GM21515 (cell line): ENCODE measurements around the gene ZSWIM6.

Source experiments
- ATAC-seq: cut with Tn5 transposase; IDR thresholded peaks from one replicate; pipeline ENCODE4 v1.9.1; 2021; ENCODE audit not compliant: unreplicated experiment

ZSWIM6 gene

GRCh38 chr5:61438298-61438970, 106.4 kb downstream of the ZSWIM6 start:
- ATAC-seq: no peak

- no peak for ATAC-seq
Observed at GRCh38 chr5:61440086-61440485, 108.0 kb downstream of the ZSWIM6 start.

- ATAC-seq: no peak
Observed at GRCh38 chr5:61440596-61440995, 108.5 kb downstream of the ZSWIM6 start.

GRCh38 chr5:61441742-61442141, 109.7 kb downstream of the ZSWIM6 start:
- ATAC-seq: no peak

DNA sequence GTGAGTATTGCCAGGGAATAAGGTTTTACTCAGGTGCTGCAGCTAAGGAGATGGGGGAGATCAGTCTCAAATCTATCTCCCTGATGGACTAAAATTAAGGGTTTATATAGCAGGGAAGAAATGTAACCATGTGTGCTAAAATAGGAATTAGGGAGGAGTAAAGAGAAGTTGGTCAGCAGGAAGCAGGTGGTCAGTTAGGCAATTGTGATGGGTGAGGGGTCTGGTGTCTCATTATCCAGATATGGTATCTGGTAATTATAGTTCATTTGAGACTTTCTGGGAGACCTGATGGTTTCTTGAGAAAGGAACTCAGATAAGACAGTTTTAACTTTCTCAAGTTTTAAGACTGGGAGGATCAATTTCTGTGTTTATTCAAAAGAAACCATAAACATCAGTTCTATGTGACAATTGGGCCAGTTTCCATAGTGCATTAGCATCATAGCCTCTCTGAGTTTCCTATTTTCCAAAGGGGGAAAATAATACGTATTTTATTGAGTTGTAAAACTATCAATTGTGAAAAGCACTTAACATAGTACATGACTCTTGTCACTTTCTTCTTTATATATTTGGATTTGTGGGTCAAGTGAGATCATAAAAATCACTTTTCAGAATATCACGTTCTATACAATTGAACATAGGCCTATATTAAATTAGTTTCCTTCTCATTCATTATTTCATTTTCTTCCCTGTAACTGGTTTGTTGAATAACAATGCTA, 115.9 kb downstream of the ZSWIM6 start:
- ATAC-seq: no peak

GRCh38 chr5:61449804-61450492, 117.9 kb downstream of the ZSWIM6 start:
- ATAC-seq: no peak

GRCh38 chr5:61450493-61451279, 118.6 kb downstream of the ZSWIM6 start:
- ATAC-seq: no peak

GRCh38 chr5:61455179-61456006, 123.3 kb downstream of the ZSWIM6 start:
- no peak for ATAC-seq

DNA sequence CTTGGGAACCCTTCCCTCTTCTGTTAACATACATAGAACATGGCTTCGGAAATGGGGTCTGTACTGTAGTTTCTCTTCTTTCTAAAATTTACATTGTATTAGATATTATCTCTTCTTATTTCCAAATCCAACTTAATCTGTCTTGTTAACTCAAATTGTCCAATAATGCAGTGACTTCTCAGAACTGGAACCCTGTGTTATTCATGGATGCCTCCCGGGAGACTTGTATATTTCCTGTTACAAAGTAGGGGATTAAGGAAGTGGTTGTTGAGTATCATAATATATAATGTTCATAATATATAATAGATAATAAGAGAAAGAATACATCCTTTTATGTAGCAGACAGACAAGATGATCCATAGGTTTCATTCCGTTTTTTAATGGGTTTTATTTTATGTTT, 128.4 kb downstream of the ZSWIM6 start:
- no peak for ATAC-seq

DNA sequence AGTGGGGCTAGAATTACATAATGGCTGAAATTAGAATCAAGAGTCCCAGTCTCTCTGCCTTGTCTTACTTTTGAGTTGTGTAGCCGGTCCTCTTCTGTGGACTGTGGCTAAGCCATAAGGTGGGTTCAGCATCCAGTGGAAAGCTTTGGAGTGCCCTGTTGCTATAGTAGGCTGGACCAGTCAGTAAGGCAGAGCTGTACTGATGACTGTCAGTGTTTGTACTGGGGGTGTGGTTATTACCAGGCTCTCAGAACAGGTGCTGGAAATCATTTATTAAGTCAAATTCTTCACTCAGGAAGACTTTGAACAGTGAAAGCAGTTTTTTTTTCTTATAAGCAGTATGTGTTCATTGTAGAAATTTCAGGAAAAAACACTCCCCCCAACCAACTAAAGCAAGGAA, 129.4 kb downstream of the ZSWIM6 start:
- ATAC-seq: no peak

DNA sequence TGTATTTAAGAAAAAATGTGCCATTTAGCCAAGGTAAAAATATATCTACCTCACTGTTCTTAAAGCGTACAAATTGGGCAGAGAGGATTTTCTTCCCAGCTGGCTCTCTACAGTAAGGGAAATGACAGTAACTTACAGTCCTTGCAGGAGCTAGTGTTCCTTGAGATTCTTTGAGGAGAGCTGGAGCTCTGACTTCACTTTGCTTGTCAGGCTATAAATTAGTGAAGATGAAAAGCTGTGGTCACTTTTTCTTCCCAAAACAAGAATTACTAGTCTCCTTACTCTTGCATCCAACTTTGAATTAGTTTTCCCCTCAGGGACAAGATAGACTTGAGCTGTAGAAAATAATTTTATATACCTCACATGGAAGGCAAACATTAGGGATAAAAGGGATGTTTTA, 129.9 kb downstream of the ZSWIM6 start:
- ATAC-seq: no peak

DNA sequence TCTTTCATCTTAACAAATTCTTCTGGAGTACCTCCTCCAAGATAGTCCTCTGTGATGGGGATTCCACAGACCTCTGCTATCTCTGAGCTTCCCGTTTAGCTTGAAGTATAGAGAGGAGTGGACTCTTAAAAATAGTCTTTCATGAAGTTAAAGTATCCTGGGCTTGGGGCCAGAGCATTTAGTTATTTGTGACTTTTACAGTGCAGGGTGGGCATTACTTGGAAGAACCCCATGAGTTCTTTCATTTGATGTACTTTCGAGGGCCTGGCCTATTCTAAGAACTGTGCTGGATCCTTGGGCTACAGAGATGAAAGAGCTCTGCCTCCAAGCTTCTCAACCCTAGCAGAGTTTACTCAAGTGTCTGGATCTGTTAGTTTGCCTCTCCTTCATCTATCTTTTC, 131.5 kb downstream of the ZSWIM6 start:
- ATAC-seq: no peak

DNA sequence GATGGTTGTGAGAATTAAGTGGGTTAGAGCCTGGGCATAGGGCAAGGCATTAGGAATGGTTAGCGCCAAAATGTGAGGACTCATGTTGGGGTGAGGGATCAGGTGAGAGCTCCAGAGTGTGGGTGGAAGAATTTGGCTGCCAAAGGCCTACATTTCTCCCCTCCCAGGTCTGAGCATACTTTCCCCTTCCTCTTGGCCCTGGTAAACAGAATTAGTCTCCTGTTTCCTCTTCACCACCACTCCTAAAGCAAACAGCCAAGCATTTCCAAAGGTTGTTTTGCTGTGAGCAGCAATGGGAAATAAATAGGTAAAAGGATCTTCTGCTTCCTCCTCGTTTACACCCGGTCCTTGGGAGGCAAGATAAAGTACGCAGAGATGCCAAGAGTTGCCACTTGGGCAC, 132.5 kb downstream of the ZSWIM6 start:
- no peak for ATAC-seq

DNA sequence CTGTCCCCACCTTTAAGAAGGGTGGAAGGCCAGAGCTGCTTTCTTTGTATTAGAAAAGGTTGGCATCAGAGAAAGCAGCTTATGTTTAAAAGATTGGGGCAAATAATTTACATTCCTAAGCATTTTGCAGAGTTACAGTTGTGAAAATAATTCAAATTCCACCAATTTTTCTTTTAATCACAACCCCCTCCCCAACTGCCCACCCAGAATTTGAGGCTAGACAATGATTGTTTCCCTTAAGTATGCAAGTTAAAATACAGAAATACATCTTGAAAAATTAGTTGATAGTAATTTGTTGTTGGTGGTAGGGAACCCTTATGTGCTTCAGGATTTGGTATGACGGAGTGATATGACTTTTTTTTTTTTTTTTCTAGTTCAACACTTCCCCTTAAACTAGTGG, 133.0 kb downstream of the ZSWIM6 start:
- ATAC-seq: no peak

DNA sequence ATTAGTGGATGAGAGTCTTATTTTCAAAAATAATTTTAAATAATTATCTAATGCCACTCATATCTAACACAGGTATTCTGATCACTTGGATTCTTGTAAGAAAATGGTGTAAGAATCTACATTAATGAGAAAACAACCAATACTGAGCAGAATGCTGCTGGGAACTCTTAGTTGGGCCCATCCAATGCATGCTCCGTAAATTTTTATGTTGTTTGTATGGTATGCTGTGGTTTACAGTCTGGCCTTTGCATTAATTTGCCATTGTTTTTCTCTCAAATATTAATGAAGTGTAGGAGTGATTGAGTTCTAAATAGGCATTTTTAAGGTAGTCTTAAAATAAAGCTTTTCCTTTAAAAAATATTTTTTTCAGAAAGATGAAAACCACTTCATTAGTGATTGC, 133.4 kb downstream of the ZSWIM6 start:
- ATAC-seq: no peak

DNA sequence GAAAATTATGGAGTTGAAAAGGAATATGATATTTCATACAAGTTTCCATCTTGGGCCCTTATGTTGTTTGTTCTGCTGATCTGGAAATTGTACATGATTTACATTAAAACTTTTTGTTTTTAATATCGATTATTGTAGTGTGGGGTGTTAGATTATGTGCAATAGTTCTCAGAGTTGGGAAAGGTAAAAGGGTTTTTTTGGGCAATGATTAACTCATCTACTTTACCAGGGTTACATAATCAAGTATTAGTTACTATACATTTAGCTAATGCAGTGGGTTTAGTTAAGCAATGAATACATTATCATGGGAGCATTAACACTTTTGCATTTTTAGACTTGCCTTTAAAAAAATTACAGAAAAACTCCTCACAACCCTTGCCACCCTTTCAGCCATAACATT, 134.0 kb downstream of the ZSWIM6 start:
- ATAC-seq: no peak

DNA sequence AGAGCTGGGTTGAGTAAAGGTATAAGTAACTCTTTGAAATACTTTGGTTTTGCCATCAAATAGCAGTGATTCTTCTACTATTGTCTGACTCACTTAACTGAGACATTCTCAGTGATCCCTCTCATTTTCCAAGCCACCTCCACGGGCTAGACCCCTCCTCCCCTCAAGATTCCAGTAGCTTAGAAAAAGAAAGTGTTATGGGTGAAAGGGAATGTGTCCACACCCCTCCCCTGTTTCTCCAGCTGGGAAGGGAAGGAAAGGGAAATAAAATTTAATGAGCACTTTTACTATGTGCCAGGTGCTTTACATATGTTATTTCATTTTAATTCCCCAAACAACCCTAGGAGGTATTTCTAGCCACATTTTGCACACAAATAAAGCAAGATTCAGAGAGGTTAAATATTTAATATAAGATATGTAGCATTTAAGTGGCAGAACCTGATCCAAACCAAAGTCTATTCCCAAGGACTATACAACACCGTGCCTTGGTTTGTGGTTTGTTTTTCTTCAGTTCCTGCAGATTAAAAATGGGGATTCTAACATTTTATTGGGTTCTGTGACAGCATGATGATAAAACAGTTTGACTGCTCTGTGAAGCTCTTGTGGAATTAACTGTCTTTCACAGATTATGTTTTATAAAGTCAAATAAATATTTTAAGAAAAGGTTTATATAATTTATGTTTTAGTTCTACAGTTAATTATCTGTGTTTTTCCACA, 135.9 kb downstream of the ZSWIM6 start:
- ATAC-seq: no peak

- no peak for ATAC-seq
Observed at GRCh38 chr5:61468483-61468865, 136.4 kb downstream of the ZSWIM6 start.

- ATAC-seq: no peak
Observed at GRCh38 chr5:61471352-61471751, 139.3 kb downstream of the ZSWIM6 start.
